Ascending aorta (tissue), 2 donors: ENCODE results near the gene TBCA. TPM values are rescaled to one million over a fixed set of nuclear protein-coding genes. Genes with fewer than 3 reads are reported as not detected.

Source experiments
- DNase-seq, 2 donors: peaks; one replicate each; pipeline ENCODE4 v3.0.0-alpha.2; 2019; ENCODE audit warnings: low spot score in 2 of 2
- H3K27ac ChIP-seq, 2 donors: fragments of 200-600 bp; sonication (generic); one replicate each; pipeline ENCODE4 v1.5.1; 2016 to 2017; ENCODE audit warnings: mild to moderate bottlenecking in 1 of 2
- H3K27me3 ChIP-seq: fragments of 200-600 bp; sonication (generic); one replicate; pipeline ENCODE4 v1.5.1; 2017
- H3K36me3 ChIP-seq, 2 donors: fragments of 200-600 bp; sonication (generic); one replicate each; pipeline ENCODE4 v1.5.1; 2016
- H3K4me1 ChIP-seq, 2 donors: fragments of 200-600 bp; sonication (generic); one replicate each; pipeline ENCODE4 v1.5.1; 2016 to 2017; ENCODE audit warnings: mild to moderate bottlenecking in 1 of 2
- H3K4me3 ChIP-seq, 2 donors: fragments of 200-600 bp; sonication (generic); one replicate each; pipeline ENCODE4 v1.5.1; 2016 to 2017; ENCODE audit warnings: mild to moderate bottlenecking in 1 of 2
- H3K9me3 ChIP-seq, 2 donors: fragments of 200-600 bp; sonication (generic); one replicate each; pipeline ENCODE4 v1.5.1; 2016
- intact Hi-C: fragments of 100-400 bp; cut with DNase I; formaldehyde crosslinking; loops from one replicate; pipeline ENCODE4 v1.15.1; 2023
- total RNA-seq: library from RNA; depleted of rRNA; stranded (reverse); fragments of >200 nt; gene quantifications from one replicate; pipeline ENCODE4 v1.1.0, GENCODE V29; 2016
- TF ChIP-seq, protein P1 (sequence below), 3 experiments: fragments of 200-600 bp in 2 of 3; fragments of 450-650 bp in 1 of 3; sonication (generic) in 2 of 3; IDR thresholded peaks; one replicate each; pipeline ENCODE4 v1.5.1; 2016 to 2019; ENCODE audit warnings: antibody characterized with exemption in 3 of 3, mild to moderate bottlenecking in 1 of 3, moderate library complexity in 1 of 3

Gene TBCA
- total RNA-seq, 1 donor from 2014 or later, result 27.4 TPM

DNA sequence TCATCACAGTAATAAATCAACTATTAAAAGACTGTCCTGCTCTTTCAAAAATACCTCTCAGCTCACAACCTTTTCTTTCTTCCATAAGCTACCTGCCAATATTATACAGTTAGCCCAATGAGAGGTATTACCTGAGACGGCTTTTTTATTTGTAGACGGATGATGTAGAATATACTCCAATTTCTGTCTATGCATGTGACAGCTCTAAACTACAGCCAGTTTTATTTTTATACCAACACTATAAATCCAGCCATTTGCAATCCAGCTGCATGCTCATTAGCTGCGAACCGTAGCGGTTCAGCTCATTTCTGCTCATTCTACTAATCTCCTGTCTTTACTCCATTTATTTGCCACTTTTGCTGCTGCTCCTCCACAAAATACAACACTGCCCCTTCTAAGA lies 51.2 kb downstream of the TBCA start:
- Histone ChIP-seq H3K36me3 (no peaks in the 10 kb centered on the region), H3K27me3 (no peaks in the 10 kb centered on the region), H3K9me3 (no peaks in the 10 kb centered on the region), H3K27ac (no peak overlapping the region), H3K4me1 (peaks cover 0 to 3% of the 10 kb centered on the region in 2 donors), H3K4me3 (no peak overlapping the region)
- no peak for DNase-seq
- TF ChIP-seq, protein P1, sequence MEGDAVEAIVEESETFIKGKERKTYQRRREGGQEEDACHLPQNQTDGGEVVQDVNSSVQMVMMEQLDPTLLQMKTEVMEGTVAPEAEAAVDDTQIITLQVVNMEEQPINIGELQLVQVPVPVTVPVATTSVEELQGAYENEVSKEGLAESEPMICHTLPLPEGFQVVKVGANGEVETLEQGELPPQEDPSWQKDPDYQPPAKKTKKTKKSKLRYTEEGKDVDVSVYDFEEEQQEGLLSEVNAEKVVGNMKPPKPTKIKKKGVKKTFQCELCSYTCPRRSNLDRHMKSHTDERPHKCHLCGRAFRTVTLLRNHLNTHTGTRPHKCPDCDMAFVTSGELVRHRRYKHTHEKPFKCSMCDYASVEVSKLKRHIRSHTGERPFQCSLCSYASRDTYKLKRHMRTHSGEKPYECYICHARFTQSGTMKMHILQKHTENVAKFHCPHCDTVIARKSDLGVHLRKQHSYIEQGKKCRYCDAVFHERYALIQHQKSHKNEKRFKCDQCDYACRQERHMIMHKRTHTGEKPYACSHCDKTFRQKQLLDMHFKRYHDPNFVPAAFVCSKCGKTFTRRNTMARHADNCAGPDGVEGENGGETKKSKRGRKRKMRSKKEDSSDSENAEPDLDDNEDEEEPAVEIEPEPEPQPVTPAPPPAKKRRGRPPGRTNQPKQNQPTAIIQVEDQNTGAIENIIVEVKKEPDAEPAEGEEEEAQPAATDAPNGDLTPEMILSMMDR (IDR thresholded peaks at IDR 0.05), result no peak
- intact Hi-C loops, result no loop called here

- intact Hi-C loops, result no loop called here
- DNase-seq, result no peak
- TF ChIP-seq, protein P1 (IDR thresholded peaks at IDR 0.05), result no peak
- peaks cover 0 to 3% of the 10 kb centered on the region in 2 donors for H3K4me1 ChIP-seq
- no peaks in the 10 kb centered on the region for H3K36me3 ChIP-seq
- H3K27me3 ChIP-seq, result no peaks in the 10 kb centered on the region
- H3K4me3 ChIP-seq, result no peak overlapping the region
- H3K27ac ChIP-seq, result no peak overlapping the region
- no peaks in the 10 kb centered on the region for H3K9me3 ChIP-seq
These were observed 56.3 kb downstream of the TBCA start for GRCh38 chr5:77719666-77720363.

DNA sequence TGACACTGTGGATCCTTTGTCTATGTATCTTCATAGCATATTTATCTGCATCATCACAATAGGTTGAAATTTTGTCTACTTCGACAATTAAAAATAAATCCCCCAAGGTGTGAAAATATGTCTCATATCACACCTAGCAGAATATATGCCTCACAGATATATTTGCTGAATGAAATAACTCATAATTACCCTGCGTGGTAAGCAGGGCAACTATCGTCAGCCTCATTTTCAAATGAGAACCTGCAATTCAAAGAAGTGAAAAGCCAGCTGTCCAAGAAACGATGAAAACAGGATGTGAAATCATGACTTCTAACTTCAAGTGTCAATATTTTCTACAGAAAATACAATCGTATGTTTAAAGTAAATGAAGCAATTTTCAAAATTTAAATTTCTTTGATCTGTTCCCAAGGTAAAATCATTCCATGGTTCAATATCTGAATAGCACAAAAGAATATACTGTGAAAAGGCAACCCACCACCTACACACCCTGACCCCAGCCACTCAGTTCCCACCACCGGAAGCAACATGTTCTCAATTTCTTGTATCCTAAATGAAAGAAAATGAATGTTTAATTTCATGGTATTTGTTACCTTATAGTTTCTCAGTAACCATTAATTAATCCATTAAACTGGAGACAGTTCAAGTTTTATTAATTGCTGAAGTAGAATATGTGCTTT lies 57.1 kb downstream of the TBCA start:
- TF ChIP-seq, protein P1 (IDR thresholded peaks at IDR 0.05), result no peak
- Histone ChIP-seq H3K9me3 (no peaks in the 10 kb centered on the region), H3K4me3 (no peak overlapping the region), H3K27me3 (no peaks in the 10 kb centered on the region), H3K4me1 (peaks cover 0 to 3% of the 10 kb centered on the region in 2 donors), H3K27ac (no peak overlapping the region), H3K36me3 (no peaks in the 10 kb centered on the region)
- intact Hi-C loops, result no loop called here
- DNase-seq, result no peak

DNA sequence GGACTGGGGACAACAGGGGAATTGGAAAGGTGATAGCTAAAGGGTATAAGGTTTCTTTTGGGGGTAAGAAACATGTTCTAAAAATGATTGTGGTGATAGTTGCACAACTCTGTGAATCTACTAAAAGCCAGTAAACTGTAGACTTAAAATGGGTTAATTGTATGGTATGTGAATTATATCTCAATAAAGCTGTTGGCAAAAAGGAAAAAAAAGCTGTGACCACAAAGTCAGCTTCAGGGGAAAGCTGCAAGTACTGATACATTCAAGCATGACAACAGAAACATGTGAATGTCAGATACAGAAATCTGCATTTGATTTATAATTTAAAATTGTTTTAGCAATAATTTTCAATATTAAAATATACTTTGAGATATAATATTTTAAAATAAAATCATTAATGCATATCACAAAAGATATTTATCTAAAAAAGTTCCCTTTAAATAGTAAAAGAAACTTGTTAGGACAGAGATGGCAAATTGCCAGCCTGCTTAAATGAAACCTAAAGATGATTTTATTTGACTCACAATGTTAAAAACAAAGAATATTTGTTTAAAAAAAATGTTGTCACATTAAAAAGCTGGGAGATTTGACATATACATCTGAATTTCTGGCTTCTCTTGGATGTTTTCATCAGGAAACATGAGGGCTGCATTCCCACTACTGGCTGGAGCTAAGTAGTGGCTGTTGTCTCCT lies 66.0 kb downstream of the TBCA start:
- peaks cover 0 to 2% of the 10 kb centered on the region in 2 donors for H3K4me1 ChIP-seq
- intact Hi-C loops, result no loop called here

GRCh38 chr5:77709340-77709739 lies 66.8 kb downstream of the TBCA start:
- no peak for DNase-seq
- H3K36me3 ChIP-seq, result peaks cover 33% of the 10 kb centered on the region in 2 donors

More for the DNA sequence above, 66.0 kb downstream of the TBCA start:
- Histone ChIP-seq H3K4me3 (no peak overlapping the region), H3K27me3 (no peaks in the 10 kb centered on the region), H3K27ac (no peak overlapping the region), H3K9me3 (no peaks in the 10 kb centered on the region), H3K36me3 (peaks cover 26 to 27% of the 10 kb centered on the region in 2 donors)
- no peak for DNase-seq
- TF ChIP-seq, protein P1 (IDR thresholded peaks at IDR 0.05), result no peak

More at GRCh38 chr5:77709340-77709739, 66.8 kb downstream of the TBCA start:
- Histone ChIP-seq H3K4me1 (peaks cover 0 to 2% of the 10 kb centered on the region in 2 donors), H3K9me3 (no peaks in the 10 kb centered on the region), H3K27ac (no peak overlapping the region), H3K27me3 (no peaks in the 10 kb centered on the region), H3K4me3 (no peak overlapping the region)
- intact Hi-C loops, result no loop called here
- TF ChIP-seq, protein P1 (IDR thresholded peaks at IDR 0.05), result no peak
